Measurements from ENCODE around the gene CD46. TPM values are rescaled to one million over a fixed set of nuclear protein-coding genes. Genes with fewer than 3 reads are reported as not detected.
"Not testable (repeated sequence)": the region's sequence is repeated elsewhere in the genome, so short reads cannot be mapped to it uniquely, and the experiment has no call there.

CD46 gene
- polyA plus RNA-seq, 10 donors: 69.3 to 133 (median 89.3) TPM

DNA sequence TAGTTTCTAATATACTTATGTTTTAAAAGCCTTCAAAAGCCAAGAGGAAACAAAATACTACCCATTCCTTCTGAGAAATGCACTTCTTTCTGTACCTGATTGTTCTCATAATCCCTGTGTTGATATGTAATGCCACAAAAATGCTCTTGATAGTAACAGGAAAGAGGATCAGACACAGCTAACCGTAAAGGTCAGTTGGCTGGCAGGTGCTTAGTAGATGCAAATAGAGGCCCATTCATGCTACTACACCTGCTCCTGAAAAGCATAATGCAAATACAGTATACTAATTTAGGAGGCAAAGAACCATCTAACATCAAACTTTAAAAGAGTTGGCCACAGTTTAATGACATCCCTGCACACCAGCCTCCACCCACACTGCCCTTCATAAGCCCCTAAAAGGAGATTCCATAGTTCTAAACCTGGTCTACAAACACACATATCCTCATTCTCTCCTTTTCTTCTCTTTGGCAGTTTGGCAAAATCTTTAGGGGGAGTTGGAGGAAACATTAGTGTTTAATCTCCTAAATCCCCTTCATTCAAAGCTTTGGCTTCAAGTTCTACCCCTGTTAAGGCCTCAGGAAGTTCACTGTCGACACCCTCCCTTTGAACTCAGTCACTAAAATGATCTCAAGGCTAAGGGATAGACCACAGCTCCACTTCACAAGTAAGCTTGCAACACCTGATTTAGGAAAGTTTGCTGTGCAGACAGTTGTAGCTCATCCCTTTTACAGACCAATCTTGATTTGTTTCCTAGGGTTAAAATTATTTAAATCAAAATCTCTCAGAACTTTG is 2.9 kb upstream of the CD46 start:
- no peak for DNase-seq

DNA sequence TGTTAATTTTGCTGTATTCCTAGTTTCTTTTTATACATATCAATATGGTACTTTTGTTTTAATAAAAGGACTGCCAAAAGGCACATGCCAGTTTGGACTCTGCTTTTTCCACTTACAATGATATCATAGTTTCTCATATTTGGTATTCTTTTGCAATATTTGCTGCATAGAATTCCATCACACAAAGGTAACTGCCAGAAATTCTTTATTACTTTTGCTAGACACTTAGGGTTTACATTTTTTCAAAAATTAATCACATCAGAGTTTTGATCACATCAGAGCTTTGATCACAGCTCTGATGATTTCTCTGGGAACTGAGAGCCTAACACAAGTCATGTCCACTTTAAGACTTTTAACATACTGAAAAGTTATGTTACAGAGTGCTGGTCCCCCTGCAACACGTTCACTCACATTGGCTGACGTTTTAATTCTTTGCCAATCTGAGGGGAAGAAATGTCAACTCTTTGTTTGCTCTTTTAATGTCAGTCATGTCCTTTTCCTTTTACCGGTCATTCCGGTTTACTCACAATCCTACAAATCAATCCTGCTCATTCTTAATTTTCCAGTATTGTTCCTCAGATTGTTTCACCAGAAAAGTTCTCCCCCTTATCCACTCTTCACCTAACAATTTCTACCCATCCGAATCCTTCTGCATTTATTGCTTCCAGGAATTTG is 1.1 kb upstream of the CD46 start:
- no peak for DNase-seq

DNA sequence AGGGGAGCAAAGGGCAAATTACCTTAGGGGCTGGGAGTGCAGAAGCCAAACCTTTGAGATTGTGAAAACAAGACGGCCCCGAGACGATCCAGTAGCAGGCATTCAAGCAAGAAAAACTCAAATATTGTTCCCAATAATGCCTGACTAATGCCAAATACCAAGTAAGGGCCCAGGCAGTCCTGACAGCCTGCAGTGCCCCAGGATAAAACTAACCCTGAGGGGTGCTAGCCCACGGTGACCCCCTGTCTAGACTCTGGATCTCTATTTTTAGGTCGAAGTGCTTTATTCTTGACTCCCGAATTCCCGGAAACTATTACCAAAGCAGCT is 428 bp upstream of the CD46 start:
- peak in 1 of 3 donors; percentile 40 for DNase-seq

DNA sequence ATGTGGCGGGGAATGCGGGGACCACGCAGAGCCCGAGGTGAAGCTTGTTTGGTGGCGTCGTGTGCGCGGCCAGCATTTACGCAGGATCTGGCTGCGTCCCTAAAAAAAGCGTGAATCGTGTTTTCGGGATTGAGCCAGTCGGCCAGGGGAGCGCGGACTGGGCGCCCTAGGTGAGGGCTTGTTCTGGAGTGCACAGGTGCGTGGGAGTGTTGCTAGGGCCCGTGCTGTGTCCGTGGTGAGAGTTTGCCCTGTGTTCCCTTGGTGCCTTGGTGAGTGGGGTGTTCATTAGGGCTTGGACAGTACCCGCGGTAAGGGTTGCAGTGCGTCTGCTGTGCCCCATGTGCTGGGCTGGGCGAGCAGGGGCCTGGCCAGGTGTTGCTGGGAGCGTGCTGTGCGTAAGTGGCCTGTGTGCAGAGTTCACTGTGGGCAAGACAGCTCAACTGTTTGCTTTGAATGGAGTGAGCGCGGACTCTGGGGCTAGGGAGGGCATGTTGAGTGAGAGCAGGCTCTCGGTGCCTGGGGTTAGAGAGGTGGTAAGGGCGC is 673 bp downstream of the CD46 start:
- peak in 1 of 3 donors; percentile 10 for DNase-seq

DNA sequence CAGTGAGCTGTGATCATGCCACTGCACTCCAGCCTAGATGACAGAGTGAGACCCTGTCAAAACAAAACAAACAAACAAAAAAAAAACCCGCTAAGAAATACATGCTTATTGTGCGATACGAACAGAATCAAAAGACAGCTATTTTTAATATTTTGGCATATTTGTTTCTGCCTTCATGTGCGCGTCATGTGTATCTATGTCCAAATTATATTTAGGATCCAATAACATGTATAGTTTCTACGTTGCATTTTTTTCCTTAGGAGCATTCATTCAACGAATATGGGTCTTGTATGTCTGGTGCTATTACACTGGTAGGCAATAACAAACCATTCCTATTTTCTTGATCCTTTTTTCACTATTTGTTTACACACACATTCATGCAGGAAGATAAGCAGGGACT is 1.8 kb downstream of the CD46 start:
- no peak for DNase-seq

DNA sequence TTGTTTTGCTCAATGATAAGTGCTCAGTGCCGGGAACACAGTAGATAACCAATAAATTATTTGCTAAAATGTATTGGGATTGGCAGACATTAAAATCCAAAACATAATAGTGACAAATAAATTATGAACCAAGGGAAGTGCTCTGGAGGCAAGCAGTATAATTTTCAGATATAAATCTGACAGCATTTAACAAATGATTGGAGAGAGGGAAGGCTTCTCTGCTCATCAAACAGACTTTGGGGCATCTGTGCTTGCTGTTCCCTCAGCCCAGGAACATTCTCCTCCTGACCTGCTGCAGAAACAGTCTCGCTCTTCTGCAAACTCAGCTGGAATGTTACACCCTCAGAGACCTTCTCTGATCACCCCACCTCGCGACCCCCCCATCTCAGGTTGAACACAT is 2.2 kb downstream of the CD46 start:
- DNase-seq: no peak

DNA sequence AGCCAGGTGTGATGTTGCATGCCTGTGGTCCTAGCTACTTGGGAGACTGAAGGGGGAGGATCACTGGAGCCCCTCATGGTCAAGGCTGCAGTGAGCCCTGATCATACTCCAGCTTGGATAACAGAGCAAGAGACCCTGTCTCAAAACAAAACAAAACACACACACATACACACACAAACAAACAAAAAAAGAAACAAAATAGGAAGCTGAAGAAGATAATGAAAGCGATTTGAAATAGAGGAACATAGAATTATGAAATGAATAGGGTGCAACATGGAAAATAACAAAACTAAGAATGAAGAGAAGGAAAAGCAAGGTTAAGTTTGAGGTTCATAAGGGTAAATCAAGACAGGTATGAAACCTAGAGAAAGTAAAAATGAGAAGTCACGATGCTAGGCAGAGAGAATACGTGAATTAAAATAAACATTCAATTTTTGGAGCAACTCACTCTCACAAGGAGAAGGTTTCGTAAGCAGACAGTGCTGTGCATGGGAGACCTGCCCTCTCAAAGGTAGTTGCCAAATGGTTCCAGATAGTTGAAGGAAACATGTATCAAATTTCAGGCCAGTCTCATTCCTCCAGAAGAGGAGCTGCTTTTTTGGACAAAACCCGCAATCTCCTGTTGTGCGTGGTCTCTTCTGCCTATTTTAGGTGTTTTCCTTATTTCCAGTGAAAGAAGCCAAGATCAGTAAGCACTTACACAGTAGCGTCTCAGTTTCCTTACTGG is 3.3 kb downstream of the CD46 start:
- DNase-seq: no peak

DNA sequence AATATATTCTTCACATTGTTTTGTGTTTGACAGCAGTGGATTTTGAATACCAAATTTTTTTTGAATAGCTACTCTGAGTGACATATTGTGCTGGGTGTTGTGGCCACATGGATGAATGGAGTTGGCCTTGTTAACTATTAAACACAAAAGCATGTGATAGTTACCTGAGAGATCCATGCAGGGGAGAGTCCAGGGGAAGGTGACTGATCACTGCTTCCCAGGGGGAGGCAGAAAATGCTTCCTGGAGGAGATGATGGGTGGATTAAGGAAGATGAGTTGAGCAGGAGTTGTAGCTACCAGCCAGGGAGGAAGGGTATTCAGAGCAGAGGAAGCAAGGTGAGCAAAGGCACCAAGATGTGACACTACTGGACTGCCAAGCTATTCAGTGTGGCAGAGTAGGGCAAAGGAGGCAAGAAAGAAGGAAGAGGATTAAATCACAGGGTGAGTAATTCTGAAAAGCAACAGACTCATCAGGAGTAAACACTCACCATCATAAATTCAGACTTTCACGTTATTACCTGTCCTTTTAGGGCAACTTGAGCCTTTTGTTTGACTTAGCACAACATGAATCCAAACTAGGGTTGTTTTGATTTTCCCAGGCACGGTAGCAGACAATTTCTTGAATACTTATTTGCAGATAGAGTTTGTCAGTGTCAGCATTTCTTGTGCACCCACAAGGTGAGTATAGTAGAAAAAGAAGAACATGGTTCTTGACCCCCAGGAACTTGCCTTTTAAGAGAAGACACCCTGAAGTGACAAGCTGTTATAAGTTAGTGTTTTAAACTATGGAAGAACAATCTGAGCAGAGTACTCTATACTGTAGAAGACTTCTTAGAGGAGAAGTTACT is 4.2 kb downstream of the CD46 start:
- DNase-seq: no peak

DNA sequence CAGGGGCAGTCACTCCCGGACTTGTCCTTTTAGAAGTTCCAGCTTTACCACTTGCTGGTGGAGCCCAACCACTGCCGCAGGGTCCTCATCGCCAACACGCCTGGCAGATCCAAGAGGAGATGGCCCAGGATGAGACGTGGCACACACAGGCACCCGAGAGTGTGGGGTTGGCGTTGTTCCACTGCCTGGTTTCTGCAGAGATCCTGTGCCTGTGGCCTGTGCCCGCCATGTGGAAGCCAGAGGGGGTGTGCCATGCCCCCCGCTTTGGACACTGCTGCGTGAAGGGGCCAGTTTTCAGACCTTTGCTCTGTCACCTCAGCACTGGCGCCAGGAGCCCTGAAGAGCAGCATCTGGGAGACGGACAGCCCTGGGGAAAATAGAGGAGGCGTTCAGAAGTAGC is 10.8 kb downstream of the CD46 start:
- DNase-seq: no peak

DNA sequence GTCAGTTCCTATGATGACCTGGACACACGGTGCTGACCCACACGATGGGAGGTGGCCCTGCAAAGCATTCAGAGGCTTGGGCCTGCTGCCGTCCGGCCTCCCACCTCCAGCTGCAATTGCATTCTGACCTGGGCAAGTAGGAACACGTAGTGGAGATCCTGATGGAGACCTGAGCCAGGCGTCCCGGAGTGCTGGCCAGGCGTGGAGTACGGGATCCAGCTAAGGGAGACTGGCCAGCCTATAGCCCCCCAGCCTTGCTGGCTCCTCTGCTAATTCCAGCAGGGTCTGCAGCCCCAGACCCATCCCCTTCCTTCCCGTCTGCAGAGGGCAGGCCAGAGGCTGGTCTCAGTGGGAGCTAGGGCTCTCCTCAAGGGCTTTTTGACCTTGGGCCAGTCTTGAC is 11.2 kb downstream of the CD46 start:
- no peak for DNase-seq

DNA sequence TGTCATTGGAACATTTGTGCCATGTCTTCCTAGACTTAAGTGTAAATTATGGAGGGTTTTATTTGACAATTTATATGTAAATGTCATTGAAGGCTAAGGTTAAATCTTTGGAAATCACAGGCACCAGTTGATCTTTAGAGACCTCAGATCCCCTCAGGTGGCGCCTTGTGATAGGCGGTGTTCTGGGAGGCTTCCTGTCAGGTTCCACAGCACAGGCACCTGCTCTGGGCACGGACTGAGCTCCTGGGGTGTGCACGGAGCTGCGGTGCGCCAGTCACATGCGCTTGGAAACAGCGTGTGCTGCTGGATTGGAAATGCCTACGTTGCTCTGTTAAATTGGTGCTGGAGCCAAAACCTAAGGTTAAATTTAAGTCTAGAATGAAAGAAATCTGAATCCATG is 12.1 kb downstream of the CD46 start:
- DNase-seq: no peak

DNA sequence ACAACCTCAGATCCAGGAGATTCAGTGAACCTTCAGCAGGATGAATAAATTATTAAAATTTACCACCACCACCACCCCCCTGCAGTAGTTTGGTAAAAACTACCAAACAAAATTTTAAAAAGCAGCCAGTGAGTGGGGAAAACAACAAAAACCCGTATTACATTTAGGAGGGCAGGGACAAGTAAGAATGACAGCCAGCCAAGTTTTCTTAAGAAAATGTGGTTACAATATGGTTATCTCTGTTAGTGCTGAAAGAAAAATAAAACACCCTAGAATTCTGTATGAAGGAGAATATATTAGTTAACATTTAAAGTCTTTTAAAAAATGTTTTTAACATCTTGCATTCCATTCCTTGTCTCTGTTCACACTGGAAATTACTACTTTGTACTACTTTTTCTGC is 14.7 kb downstream of the CD46 start:
- no peak for DNase-seq

DNA sequence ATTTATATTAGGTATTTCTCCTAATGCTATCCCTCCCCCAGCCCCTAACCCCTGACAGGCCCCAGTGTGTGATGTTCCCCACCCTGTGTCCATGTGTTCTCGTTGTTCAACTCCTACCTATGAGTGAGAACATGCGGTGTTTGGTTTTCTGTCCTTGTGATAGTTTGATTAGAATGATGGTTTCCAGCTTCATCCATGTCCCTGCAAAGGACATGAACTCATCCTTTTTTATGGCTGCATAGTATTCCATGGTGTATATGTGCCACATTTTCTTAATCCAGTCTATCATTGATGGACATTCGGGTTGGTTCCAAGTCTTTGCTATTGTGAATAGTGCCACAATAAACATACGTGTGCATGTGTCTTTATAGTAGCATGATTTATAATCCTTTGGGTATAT is 18.7 kb downstream of the CD46 start:
- DNase-seq: not testable (repeated sequence)

DNA sequence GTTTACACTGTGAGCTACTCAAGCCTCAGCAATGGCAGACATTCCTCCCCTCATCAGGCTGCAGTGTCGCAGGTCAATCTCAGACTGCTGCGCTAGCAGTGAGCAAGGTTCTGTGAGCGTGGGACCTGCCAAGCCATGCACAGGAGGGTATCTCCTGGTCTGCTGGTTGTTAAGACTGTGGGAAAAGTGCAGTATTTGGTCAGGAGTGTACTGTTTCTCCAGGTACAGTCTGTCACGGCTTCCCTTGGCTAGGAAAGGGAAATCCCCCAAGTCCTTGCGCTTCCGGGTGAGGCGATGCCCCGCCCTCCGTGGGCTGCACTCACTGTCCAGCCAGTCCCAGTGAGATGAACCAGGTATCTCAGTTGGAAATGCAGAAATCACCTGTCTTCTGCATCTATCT is 24.2 kb downstream of the CD46 start:
- not testable (repeated sequence) for DNase-seq

DNA sequence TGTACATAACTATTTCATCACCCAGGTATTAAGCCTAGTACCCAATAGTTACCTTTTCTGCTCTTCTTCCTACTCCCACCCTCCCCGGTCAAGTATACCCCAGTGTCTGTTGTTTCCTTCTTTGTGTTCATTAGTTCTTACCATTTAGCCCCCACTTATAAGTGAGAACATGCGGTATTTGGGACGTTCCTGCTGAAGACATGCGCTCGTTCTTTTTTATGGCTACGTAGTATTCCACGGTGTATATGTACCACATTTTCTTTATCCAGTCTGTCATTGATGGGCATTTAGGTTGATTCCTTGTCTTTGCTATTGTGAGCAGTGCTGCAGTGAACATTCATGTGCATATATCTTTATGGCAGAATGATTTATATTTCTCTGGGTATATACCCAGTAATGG is 25.6 kb downstream of the CD46 start:
- not testable (repeated sequence) for DNase-seq

DNA sequence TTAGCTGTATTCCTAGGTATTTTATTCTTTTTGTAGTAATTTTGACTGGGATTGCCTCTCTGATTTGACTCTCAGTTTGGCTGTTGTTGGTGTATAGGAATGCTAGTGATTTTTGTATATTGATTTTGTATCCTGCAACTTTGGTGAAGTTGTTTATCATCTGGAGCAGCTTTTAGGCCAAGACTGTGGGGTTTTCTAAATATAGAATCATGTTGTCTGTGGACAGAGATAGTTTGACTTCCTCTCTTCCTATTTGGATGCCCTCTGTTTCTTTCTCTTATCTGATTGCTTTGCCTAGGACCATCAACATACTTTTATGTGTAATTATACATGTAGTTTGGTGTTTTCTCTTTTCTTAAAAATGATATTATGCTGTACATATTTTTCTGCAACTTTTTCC is 27.2 kb downstream of the CD46 start:
- no peak for DNase-seq

DNA sequence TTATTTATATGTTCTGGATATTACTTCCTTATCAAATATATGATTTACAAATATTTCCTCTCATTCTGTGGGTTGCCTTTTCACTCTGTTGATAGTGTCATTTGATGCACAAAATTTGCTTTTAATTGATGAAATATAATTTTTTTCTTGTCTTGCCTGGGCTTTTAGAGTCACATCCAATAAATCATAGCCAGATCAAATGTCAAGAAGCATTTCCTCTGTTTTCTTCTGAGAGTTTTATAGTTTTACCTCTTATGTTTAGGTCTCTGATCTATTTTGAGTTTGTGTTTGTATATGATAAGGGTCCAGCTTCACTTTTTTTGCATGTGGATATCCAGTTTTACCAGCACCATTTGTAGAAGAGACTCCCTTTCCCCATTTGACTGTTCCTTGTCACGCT is 29.5 kb downstream of the CD46 start:
- DNase-seq: no peak

DNA sequence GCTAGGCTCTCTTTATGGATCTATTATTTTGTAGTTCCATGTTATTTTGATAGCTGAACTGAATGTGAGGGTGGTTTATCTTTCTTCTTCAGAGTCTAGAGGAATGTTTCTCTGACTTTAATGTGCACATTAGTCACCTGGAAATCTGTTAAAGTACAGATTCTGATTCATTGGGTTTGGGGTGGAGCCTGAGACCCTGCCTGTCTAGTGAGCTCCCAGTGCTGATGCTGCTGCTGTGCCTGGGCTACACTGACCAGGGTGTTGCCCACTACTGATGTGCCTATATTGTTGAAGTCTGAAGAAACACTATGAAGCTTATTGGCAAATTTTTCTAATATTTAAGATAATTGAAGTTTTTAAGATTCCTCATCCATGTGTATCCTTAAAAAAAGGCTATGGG is 35.9 kb downstream of the CD46 start:
- no peak for DNase-seq

DNA sequence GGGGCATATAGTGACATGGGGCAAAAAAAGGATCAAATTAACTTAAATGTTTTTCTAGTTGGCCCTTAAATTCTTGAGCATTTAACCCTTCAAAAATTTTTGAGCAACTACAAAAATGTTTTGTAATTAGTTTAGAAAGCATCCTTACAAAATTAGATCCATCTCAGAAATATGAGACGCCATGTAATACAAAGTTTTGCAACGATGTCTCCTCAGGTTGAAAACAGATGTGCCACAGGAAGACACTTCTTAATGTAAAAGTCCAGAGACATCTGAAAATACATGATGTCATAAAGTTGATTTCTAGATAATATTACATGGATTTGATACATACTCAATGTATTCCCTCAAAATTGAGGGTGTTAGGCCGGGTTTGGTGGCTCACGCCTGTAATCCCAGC is 37.5 kb downstream of the CD46 start:
- no peak for DNase-seq

DNA sequence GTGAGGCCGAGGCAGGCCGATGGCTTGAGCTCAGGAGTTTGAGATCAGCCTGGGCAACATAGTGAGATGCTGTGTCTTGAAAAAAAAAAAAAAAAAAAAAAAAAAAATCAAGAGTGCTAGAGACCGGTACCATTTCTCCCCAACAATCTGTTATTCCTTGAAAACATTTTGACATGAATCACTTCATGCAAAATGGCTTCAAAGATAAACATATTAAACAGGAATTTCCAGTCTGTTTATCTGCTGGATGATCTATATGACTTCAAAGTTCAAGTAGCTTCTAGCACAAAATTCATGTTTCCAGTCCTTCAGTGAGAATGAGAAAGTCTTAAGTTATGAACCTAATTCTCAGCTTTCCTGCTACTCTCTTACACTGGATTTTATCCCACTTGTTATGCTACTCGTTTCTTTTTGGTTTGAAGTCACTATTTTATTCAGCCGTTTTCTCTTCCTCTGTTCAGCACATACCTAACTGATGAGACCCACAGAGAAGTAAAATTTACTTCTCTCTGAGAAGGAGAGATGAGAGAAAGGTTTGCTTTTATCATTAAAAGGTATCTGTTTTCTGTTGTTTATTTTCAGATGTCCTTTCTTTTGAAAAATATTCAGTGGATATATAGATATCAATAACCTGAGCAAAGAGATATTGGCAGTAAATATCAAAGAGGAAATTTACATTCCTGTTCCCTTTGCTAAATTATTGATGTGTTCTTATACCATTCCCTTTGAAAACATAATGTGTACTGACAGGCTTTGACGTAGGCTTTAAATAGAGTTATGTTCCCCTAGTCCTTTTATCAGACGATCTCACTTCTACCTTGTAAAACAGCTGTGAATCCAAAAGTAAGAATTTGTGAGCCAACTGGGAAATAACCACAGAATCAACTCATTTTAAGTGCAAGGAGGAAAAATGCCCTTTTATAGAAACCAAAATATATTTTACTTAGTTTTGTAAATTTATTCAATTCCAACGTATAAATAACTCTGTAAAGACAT is 38.2 kb downstream of the CD46 start:
- no peak for DNase-seq

DNA sequence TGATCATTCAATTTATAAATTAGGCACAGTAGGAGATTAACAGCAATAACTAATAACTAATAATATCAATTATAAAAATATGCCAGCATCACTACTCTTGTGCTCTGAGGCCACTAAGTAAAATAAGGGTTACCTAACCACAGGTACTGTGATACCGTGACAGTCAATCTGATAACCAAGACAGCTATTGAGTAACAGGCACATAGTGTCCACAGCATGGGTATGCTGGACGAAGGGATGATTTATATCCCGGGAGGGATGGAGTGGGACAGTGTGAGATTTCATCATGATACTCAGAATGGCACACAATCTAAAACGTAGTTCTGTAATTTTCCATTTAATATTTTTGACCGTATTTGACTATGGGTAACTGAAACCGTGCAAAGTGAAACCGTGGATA is 39.4 kb downstream of the CD46 start:
- DNase-seq: no peak

All from muscle of back (tissue), 11 donors.